ENCODE data around the gene OXTR.

Gene OXTR

GRCh38 chr3:8780279-8780678 lies 10.9 kb upstream of the OXTR start:
- no peaks in the 10 kb centered on the region for H3K4me1 ChIP-seq (ENCODE audit: control insufficient read depth, insufficient read depth, low read length)
- peaks cover 3% of the 10 kb centered on the region for H3K27me3 ChIP-seq (ENCODE audit: control insufficient read depth, insufficient read depth, low read length)
- H3K4me3 ChIP-seq (ENCODE audit: low read length) = no peak overlapping the region
- H3K9me3 ChIP-seq (ENCODE audit: control insufficient read depth, low read length) = no peaks in the 10 kb centered on the region
- H3K9ac ChIP-seq (ENCODE audit: low read length) = no peak overlapping the region
- H3K36me3 ChIP-seq (ENCODE audit: control insufficient read depth, insufficient read depth, low read length) = no peaks in the 10 kb centered on the region

- Histone ChIP-seq H3K27me3 (ENCODE audit: control insufficient read depth, insufficient read depth, low read length) (peaks cover 3% of the 10 kb centered on the region), H3K36me3 (ENCODE audit: control insufficient read depth, insufficient read depth, low read length) (no peaks in the 10 kb centered on the region), H3K4me3 (ENCODE audit: low read length) (no peak overlapping the region), H3K9ac (ENCODE audit: low read length) (no peak overlapping the region), H3K4me1 (ENCODE audit: control insufficient read depth, insufficient read depth, low read length) (no peaks in the 10 kb centered on the region), H3K9me3 (ENCODE audit: control insufficient read depth, low read length) (no peaks in the 10 kb centered on the region)
Measured at GRCh38 chr3:8778475-8778874, 9.1 kb upstream of the OXTR start.

GRCh38 chr3:8777978-8778267 lies 8.5 kb upstream of the OXTR start:
- no peak overlapping the region for H3K4me3 ChIP-seq (ENCODE audit: low read length)
- no peak overlapping the region for H3K9ac ChIP-seq (ENCODE audit: low read length)
- H3K27me3 ChIP-seq (ENCODE audit: control insufficient read depth, insufficient read depth, low read length) = peaks cover 3% of the 10 kb centered on the region
- no peaks in the 10 kb centered on the region for H3K9me3 ChIP-seq (ENCODE audit: control insufficient read depth, low read length)
- H3K4me1 ChIP-seq (ENCODE audit: control insufficient read depth, insufficient read depth, low read length) = no peaks in the 10 kb centered on the region
- H3K36me3 ChIP-seq (ENCODE audit: control insufficient read depth, insufficient read depth, low read length) = no peaks in the 10 kb centered on the region

GRCh38 chr3:8777201-8777977 lies 8.0 kb upstream of the OXTR start:
- no peaks in the 10 kb centered on the region for H3K36me3 ChIP-seq (ENCODE audit: control insufficient read depth, insufficient read depth, low read length)
- H3K9ac ChIP-seq (ENCODE audit: low read length) = no peak overlapping the region
- no peaks in the 10 kb centered on the region for H3K4me1 ChIP-seq (ENCODE audit: control insufficient read depth, insufficient read depth, low read length)
- H3K9me3 ChIP-seq (ENCODE audit: control insufficient read depth, low read length) = no peaks in the 10 kb centered on the region
- H3K4me3 ChIP-seq (ENCODE audit: low read length) = no peak overlapping the region
- peaks cover 3% of the 10 kb centered on the region for H3K27me3 ChIP-seq (ENCODE audit: control insufficient read depth, insufficient read depth, low read length)

- Histone ChIP-seq H3K27me3 (ENCODE audit: control insufficient read depth, insufficient read depth, low read length) (peaks cover 3% of the 10 kb centered on the region), H3K9me3 (ENCODE audit: control insufficient read depth, low read length) (no peaks in the 10 kb centered on the region), H3K4me3 (ENCODE audit: low read length) (no peak overlapping the region), H3K36me3 (ENCODE audit: control insufficient read depth, insufficient read depth, low read length) (no peaks in the 10 kb centered on the region), H3K4me1 (ENCODE audit: control insufficient read depth, insufficient read depth, low read length) (no peaks in the 10 kb centered on the region), H3K9ac (ENCODE audit: low read length) (no peak overlapping the region)
Measured at GRCh38 chr3:8776406-8776805, 7.0 kb upstream of the OXTR start.

GRCh38 chr3:8775602-8776001 lies 6.2 kb upstream of the OXTR start:
- H3K4me1 ChIP-seq (ENCODE audit: control insufficient read depth, insufficient read depth, low read length) = no peaks in the 10 kb centered on the region
- H3K36me3 ChIP-seq (ENCODE audit: control insufficient read depth, insufficient read depth, low read length) = no peaks in the 10 kb centered on the region
- no peak overlapping the region for H3K4me3 ChIP-seq (ENCODE audit: low read length)
- no peaks in the 10 kb centered on the region for H3K9me3 ChIP-seq (ENCODE audit: control insufficient read depth, low read length)
- H3K9ac ChIP-seq (ENCODE audit: low read length) = no peak overlapping the region
- peaks cover 6% of the 10 kb centered on the region for H3K27me3 ChIP-seq (ENCODE audit: control insufficient read depth, insufficient read depth, low read length)

- H3K9me3 ChIP-seq (ENCODE audit: control insufficient read depth, low read length) = no peaks in the 10 kb centered on the region
- no peaks in the 10 kb centered on the region for H3K4me1 ChIP-seq (ENCODE audit: control insufficient read depth, insufficient read depth, low read length)
- H3K9ac ChIP-seq (ENCODE audit: low read length) = no peak overlapping the region
- H3K36me3 ChIP-seq (ENCODE audit: control insufficient read depth, insufficient read depth, low read length) = no peaks in the 10 kb centered on the region
- peaks cover 11% of the 10 kb centered on the region for H3K27me3 ChIP-seq (ENCODE audit: control insufficient read depth, insufficient read depth, low read length)
- H3K4me3 ChIP-seq (ENCODE audit: low read length) = no peak overlapping the region
Measured at GRCh38 chr3:8775181-8775580, 5.8 kb upstream of the OXTR start.

GRCh38 chr3:8773941-8774542 lies 4.6 kb upstream of the OXTR start:
- Histone ChIP-seq H3K9me3 (ENCODE audit: control insufficient read depth, low read length) (no peaks in the 10 kb centered on the region), H3K9ac (ENCODE audit: low read length) (no peak overlapping the region), H3K4me3 (ENCODE audit: low read length) (no peak overlapping the region), H3K27me3 (ENCODE audit: control insufficient read depth, insufficient read depth, low read length) (peaks cover 22% of the 10 kb centered on the region), H3K36me3 (ENCODE audit: control insufficient read depth, insufficient read depth, low read length) (no peaks in the 10 kb centered on the region), H3K4me1 (ENCODE audit: control insufficient read depth, insufficient read depth, low read length) (peaks cover 5% of the 10 kb centered on the region)

GRCh38 chr3:8768364-8769087 lies 887 bp downstream of the OXTR start:
- no peak overlapping the region for H3K4me3 ChIP-seq (ENCODE audit: low read length)
- no peaks in the 10 kb centered on the region for H3K9me3 ChIP-seq (ENCODE audit: control insufficient read depth, low read length)
- no peaks in the 10 kb centered on the region for H3K36me3 ChIP-seq (ENCODE audit: control insufficient read depth, insufficient read depth, low read length)
- H3K9ac ChIP-seq (ENCODE audit: low read length) = no peak overlapping the region
- H3K4me1 ChIP-seq (ENCODE audit: control insufficient read depth, insufficient read depth, low read length) = peaks cover 25% of the 10 kb centered on the region
- peaks cover 45% of the 10 kb centered on the region for H3K27me3 ChIP-seq (ENCODE audit: control insufficient read depth, insufficient read depth, low read length)

GRCh38 chr3:8767667-8768363 lies 1.6 kb downstream of the OXTR start:
- Histone ChIP-seq H3K4me3 (ENCODE audit: low read length) (no peak overlapping the region), H3K9ac (ENCODE audit: low read length) (no peak overlapping the region), H3K27me3 (ENCODE audit: control insufficient read depth, insufficient read depth, low read length) (peaks cover 45% of the 10 kb centered on the region), H3K4me1 (ENCODE audit: control insufficient read depth, insufficient read depth, low read length) (peaks cover 25% of the 10 kb centered on the region), H3K36me3 (ENCODE audit: control insufficient read depth, insufficient read depth, low read length) (no peaks in the 10 kb centered on the region), H3K9me3 (ENCODE audit: control insufficient read depth, low read length) (no peaks in the 10 kb centered on the region)

- Histone ChIP-seq H3K4me3 (ENCODE audit: low read length) (no peak overlapping the region), H3K9ac (ENCODE audit: low read length) (no peak overlapping the region), H3K4me1 (ENCODE audit: control insufficient read depth, insufficient read depth, low read length) (peaks cover 25% of the 10 kb centered on the region), H3K9me3 (ENCODE audit: control insufficient read depth, low read length) (no peaks in the 10 kb centered on the region), H3K27me3 (ENCODE audit: control insufficient read depth, insufficient read depth, low read length) (peaks cover 45% of the 10 kb centered on the region), H3K36me3 (ENCODE audit: control insufficient read depth, insufficient read depth, low read length) (no peaks in the 10 kb centered on the region)
Measured at GRCh38 chr3:8767256-8767666, 2.2 kb downstream of the OXTR start.

GRCh38 chr3:8766148-8766547 lies 3.3 kb downstream of the OXTR start:
- Histone ChIP-seq H3K9ac (ENCODE audit: low read length) (no peak overlapping the region), H3K4me3 (ENCODE audit: low read length) (no peak overlapping the region), H3K27me3 (ENCODE audit: control insufficient read depth, insufficient read depth, low read length) (peaks cover 45% of the 10 kb centered on the region), H3K4me1 (ENCODE audit: control insufficient read depth, insufficient read depth, low read length) (peaks cover 25% of the 10 kb centered on the region), H3K36me3 (ENCODE audit: control insufficient read depth, insufficient read depth, low read length) (no peaks in the 10 kb centered on the region), H3K9me3 (ENCODE audit: control insufficient read depth, low read length) (no peaks in the 10 kb centered on the region)

Measured in mucosa of stomach (tissue), 1 donor.